ENCODE data around the gene SHROOM3.

Gene SHROOM3

GRCh38 chr4:76545226-76545884 is 110.3 kb downstream of the SHROOM3 start:
- no peak for DNase-seq

DNA sequence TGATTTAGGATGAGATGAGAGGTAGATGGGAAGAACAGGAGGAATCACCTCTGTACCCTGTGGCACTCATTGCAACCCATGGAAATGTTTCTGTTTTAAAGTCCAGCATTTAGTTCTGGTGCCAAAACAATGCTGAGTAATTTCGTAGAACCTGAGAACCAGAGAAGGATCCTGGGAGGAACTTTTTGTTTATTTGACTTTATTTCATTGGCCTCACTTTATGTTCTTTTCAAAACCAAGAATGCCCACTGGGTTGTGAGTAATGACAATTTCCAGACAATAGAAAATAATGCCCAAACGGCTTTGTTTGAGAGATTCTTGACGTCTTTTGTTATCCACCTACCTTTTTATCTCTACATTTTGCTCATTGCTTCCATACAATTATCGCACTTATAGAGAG is 111.3 kb downstream of the SHROOM3 start:
- DNase-seq, result no peak

DNA sequence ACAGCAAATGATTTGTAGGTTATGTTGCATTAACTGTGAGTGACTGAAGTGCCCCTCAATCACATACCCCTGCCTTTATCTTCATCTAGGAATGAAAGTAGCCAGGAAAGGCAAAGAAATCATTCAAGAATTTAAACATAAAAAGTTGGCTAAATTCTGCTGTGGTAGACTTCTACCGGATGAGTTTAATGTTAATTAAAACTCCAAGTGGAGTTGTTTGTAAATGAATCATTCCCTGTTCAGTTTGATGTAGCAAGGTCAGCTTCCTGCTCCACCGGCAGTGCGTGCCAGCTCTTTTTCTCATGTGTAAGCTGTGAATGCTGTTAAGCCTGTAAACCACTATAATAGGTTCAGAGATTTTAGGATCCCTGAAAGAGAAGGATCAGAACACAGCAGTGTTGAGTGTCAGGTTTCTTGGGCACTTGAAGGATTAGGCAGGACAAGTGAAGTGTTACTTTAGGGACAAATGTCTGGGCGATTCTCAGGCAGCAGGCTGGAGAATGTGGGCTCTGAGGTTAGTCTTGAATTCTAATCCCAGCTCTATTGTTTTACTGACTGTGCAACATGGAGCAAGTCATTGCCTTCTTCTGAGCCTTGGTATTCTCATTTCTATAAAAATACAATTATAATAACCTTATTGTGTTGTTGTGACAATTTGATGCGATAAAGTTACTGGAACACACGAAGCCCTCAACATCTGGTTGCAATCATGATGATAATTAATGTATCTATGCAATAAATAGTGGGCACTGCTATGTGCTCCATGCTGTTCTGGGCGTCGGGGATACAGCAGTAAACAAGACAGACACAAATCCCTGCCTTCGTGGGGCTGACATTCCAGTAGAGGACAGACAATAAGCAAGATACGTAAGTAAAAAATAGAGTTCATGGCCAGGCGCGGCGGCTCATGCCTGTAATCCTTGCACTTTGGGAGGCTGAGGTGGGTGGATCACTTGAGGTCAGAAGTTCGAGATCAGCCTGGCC is 112.0 kb downstream of the SHROOM3 start:
- no peak for DNase-seq

DNA sequence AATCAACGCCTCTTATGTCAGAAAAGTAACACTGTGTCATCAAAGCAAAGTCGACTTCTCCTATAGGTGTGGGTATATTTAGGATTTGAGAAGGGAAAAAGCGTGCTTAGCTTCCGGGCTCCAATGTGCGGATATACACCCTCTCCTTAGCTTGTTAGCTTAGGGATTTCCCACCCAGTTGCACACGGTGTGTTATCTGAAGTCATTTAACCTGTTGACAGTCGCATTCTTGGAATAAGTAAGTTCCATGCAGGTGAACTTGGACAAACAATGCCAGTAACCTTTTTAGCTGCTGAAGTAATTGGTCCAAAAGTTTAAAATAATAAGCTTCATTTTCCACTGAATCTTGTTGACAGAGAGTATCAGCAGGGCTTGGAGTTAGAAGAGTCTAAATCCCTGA is 113.7 kb downstream of the SHROOM3 start:
- DNase-seq, result no peak

DNA sequence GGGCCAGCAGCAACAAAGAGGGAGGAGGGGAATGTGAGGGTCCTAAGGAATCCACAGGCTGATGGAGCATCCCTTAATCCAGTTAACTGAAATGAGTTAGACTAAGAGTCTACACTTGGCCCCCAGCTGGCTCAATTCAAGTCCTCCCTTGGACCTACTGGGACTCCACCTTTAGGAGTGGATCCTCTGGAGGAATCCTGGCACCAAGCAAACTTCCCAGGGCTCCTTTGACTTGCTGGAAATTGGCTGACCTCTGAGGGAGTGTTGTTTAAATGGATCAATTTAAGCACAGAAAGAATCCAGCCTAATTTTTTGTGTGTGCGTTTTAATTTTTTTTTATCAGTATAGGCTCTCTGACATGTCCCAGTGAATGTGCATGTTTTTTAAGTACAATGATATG is 114.7 kb downstream of the SHROOM3 start:
- no peak for DNase-seq

GRCh38 chr4:76550966-76551780 is 116.1 kb downstream of the SHROOM3 start:
- no peak for DNase-seq

DNA sequence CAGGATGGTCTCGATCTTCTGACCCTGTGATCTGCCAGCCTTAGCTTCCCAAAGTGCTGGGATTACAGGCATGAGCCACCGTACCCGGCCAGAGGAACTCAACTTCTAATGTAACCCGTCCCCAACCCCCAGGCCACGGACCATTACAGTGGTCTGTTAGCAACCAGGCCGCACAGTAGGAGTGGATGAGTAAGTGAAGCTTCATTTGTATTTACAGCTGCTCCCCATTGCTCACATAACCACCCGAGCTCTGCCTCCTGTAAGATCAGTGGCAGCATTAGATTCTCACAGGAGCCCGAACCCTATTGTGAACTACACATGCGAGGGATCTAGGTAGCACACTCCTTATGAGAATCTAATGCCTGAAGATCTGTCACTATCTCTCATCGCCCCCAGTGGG is 119.6 kb downstream of the SHROOM3 start:
- no peak for DNase-seq

DNA sequence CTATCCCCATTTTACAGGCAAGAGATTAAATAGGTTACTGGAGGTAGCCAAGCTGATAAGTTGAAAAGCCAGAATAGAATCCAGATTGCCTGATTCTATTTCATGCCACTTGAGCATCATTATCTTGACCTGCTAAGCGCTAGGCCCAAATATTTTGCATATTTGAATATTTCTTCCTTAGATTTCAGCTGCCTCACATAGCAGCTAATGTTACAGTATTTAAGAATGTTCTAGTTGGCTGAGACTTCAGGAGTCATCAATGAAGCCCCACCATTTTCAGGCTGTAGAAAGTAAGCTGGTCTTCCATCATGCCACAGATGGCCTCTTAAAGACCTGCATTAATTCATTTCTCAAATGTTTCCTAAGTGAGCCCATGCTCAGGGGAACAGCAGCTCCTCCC is 121.4 kb downstream of the SHROOM3 start:
- no peak for DNase-seq

DNA sequence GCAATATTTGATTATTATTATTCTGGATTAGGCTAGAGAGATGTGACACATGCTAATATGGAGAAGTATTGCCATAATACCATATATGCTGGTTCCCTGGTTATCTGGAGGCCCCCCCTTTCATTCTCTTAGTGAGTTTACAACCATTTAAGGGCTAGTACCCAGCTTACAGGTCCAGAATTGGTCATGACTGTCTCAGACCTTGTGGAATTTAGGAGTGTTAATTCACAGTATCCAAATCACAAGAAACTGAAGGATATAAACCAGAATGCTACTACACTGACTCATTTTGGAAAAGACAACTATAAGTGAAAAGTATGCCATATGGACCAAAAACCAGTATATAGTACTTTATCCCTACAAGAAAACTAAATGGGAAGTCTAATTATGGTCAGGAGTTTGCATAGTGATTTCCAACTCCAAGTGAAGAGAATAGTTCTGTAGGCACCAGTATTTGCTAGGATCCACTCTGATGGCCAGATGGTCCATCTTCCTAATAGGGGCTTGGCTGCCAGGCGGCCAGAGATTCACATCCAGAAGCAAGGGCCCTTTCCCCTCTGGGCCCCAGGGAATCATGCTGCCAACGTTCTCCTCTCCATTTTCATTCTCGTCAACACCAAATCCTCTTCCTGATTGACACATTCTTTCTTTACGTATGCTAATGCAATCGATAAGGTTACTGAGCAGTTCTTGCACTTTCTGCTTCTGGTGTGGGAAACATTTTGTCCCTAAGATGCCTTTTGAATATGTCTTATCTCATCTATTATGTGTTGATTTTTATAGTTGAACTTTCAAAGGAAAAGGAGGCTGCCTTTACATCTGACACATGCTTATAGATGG is 123.6 kb downstream of the SHROOM3 start:
- DNase-seq, result peak in 1 of 2 experiments; percentile 23

- no peak for DNase-seq
These were observed 124.4 kb downstream of the SHROOM3 start for GRCh38 chr4:76559236-76560071.

- no peak for DNase-seq
These were observed 127.1 kb downstream of the SHROOM3 start for GRCh38 chr4:76562161-76562560.

- DNase-seq, result no peak
These were observed 127.9 kb downstream of the SHROOM3 start for GRCh38 chr4:76562836-76563453.

GRCh38 chr4:76563454-76564122 is 128.6 kb downstream of the SHROOM3 start:
- peak in 1 of 2 experiments; percentile 25 for DNase-seq

DNA sequence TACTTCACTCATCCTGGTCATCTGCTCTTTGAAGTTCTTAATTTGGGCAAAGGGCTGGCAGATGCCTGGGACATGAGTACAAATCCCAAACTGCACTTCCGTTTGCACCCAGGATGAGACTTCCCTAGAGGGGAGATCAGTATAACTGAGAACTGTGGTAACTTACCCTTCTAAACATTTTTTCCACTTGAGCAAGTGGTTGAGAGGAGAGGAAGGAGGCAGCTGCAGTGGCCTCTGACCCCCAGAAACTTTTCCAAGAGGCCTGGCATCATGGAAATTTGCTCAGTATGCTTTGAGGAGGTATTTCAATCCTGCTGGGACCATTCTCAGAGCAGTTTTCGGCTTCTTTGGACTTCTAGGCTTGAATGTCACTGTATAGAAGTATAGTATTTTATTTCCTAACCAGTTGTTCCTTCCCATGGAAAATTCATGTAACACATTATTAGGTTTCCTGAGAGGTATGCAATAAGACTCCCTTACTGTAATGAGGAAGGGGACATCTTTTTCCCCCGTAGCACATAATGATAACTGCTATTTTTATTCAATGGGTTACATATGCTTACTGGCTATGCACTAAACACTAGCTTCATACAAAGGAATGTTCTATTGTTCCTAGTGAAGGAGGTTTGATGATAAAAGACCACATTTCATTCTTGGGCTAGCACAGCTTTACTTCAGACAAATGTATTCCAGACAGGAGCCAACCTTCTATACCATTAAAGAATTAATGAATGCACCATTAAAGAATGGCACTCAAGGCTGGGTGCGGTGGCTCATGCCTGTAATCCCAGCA is 129.3 kb downstream of the SHROOM3 start:
- no peak for DNase-seq

DNA sequence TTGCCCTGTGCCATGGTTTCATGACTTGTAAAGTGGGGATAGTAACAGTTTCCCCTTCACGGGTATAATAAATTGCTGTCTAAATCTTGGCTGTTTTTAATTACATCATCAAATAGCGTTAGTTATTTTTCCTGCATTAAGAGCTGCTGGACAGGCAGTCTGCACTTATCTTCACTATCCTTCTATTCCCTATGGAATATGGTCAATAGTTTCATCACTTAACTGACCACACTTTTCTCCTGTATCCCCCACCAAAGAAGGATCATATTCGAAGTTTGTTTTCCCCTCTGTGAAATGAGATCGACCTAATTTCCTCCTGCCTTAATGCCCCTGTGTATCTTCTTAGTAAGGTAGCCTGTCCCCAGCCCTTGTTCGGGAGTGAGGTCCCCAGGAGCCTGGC is 133.2 kb downstream of the SHROOM3 start:
- DNase-seq, result no peak

- no peak for DNase-seq
These were observed 134.2 kb downstream of the SHROOM3 start for GRCh38 chr4:76569225-76569624.

DNA sequence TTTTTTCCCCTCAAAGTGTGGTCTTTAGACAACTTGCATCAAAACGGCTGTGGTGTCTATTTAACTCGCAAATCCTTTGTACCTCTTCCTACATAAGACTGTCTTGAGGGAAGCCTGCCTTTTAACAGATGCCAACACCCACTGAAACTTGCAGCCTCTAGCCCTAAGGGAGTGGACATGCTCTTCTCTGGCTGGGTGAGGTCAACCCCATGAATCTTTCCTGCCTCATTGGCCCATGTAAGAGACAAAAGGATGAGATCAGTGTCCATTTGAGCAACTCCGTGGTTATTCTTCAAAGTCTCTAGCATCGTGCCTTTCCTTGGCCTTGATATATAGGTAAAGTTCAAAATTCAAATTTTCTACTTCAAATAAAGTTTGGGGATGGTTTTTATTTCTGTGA is 134.7 kb downstream of the SHROOM3 start:
- no peak for DNase-seq

DNA sequence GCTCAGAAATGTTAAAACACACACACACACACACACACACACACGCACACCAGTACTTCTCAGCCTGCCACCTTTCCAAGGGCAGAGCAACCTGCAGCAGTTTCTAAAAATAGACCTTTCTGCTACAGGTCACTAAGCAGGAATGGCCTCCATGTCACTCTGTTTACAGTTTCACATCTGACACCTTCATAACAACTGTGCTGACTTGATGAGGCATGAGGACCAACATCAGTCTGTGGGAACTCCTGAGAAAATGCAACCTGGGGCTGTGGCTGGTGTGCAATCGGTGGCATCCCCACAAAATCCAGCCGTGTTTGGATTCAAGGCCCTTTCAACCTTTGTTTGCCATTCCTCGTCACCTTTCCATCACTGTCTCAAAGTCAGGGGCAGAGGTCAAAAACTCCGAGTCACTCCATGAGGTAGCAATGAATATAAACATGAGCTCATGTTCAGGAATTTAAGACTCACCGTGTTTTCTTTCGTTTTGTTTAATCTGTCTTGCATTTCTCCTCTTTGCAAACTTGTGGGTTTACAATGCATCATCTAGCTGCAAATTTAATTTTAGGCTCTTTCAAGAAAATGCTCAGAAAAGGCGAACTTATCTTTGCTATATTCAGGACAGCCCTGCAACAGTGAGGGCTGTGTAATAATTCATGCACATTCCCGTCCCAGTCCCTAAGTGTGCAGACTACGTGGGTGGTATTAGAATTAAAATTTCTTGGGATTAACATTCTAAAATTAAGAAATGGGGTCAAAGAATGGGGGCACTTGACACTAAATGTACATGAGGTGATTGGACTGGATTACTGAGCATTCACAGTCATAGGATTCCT is 135.3 kb downstream of the SHROOM3 start:
- no peak for DNase-seq

GRCh38 chr4:76571274-76571673 is 136.2 kb downstream of the SHROOM3 start:
- DNase-seq, result no peak

All from NCI-H446 (cell line).